Left ventricle myocardium inferior (tissue), 1 donor: Measurements from ENCODE around the gene DYNC2I2. TPM values are rescaled to one million over a fixed set of nuclear protein-coding genes. Genes with fewer than 3 reads are reported as not detected.
"Not testable (repeated sequence)": the region's sequence is repeated elsewhere in the genome, so short reads cannot be mapped to it uniquely, and the experiment has no call there.

Experiments
- DNase-seq: peaks from one replicate; pipeline ENCODE4 v3.0.0-alpha.2; 2020
- H3K27ac ChIP-seq: fragments of 200-600 bp; replicated peaks from 2 replicates; pipeline ENCODE4 v1.8.0; 2021
- H3K27me3 ChIP-seq: fragments of 200-600 bp; 2 replicates; pipeline ENCODE4 v1.8.0; 2021; ENCODE audit warnings: low read depth
- H3K36me3 ChIP-seq: fragments of 200-600 bp; 2 replicates; pipeline ENCODE4 v1.8.0; 2021
- H3K4me1 ChIP-seq: fragments of 200-600 bp; 2 replicates; pipeline ENCODE4 v1.8.0; 2021
- H3K4me3 ChIP-seq: fragments of 200-600 bp; 2 replicates; pipeline ENCODE4 v1.8.0; 2021; ENCODE audit warnings: mild to moderate bottlenecking, moderate library complexity
- H3K9me3 ChIP-seq: fragments of 200-600 bp; replicated peaks from 2 replicates; pipeline ENCODE4 v1.8.0; 2021
- CTCF ChIP-seq: fragments of 200-600 bp; IDR thresholded peaks from 2 replicates; pipeline ENCODE4 v1.8.0; 2021; ENCODE audit warnings: antibody characterized with exemption, mild to moderate bottlenecking, borderline replicate concordance
- intact Hi-C: fragments of 100-400 bp; cut with micrococcal nuclease; formaldehyde crosslinking; loops from one replicate; pipeline ENCODE4 v1.11.0; 2022
- total RNA-seq: library from RNA; stranded (reverse); fragmentation: NEBNext Ultra II Directional; extraction: Animal tissue kit (Norgen Biotek cat#: 25700); gene quantifications from one replicate; pipeline ENCODE4 v1.2.1, GENCODE V29; 2021
- donor health status: DM: no; HTN: yes; CAD: no; lungs with severe emphysema.

The DYNC2I2 gene
- total RNA-seq, 1 donor from 2014 or later: 32.7 TPM

- peaks cover 19% of the 10 kb centered on the region for H3K4me1 ChIP-seq
- no peak overlapping the region for H3K27ac ChIP-seq
- DNase-seq: no peak
- no peaks in the 10 kb centered on the region for H3K27me3 ChIP-seq
- peaks cover 38% of the 10 kb centered on the region for H3K36me3 ChIP-seq
- no peaks in the 10 kb centered on the region for H3K9me3 ChIP-seq
- TF ChIP-seq CTCF: no peak
- no peak overlapping the region for H3K4me3 ChIP-seq
- intact Hi-C loops: no loop called here
Observed at GRCh38 chr9:128694344-128694743, 37.7 kb upstream of the DYNC2I2 start.

GRCh38 chr9:128693738-128694137 is 37.1 kb upstream of the DYNC2I2 start:
- H3K27ac ChIP-seq, H3K27me3 ChIP-seq, H3K9me3 ChIP-seq, intact Hi-C loops, DNase-seq, H3K4me3 ChIP-seq: not testable (repeated sequence)
- Histone ChIP-seq H3K4me1 (peaks cover 19% of the 10 kb centered on the region), H3K36me3 (peaks cover 38% of the 10 kb centered on the region)

GRCh38 chr9:128690684-128691034 is 34.0 kb upstream of the DYNC2I2 start:
- Histone ChIP-seq H3K4me1 (peaks cover 30% of the 10 kb centered on the region), H3K36me3 (peaks cover 38% of the 10 kb centered on the region), H3K27me3 (no peaks in the 10 kb centered on the region), H3K27ac (peak overlapping the region; percentile 98), H3K4me3 (peak overlapping the region; percentile 81), H3K9me3 (no peaks in the 10 kb centered on the region)
- no peak for DNase-seq
- intact Hi-C loops: no loop called here
- TF ChIP-seq CTCF: no peak

- no peak for DNase-seq
- Histone ChIP-seq H3K4me3 (peak overlapping the region; percentile 81), H3K27ac (peak overlapping the region; percentile 98), H3K27me3 (no peaks in the 10 kb centered on the region), H3K9me3 (no peaks in the 10 kb centered on the region), H3K4me1 (peaks cover 33% of the 10 kb centered on the region), H3K36me3 (peaks cover 38% of the 10 kb centered on the region)
- no peak for TF ChIP-seq CTCF
- intact Hi-C loops: no loop called here
Observed at GRCh38 chr9:128689820-128690683, 33.4 kb upstream of the DYNC2I2 start.

GRCh38 chr9:128689293-128689774 is 32.7 kb upstream of the DYNC2I2 start:
- peak; percentile 67 for DNase-seq
- peak overlapping the region; percentile 81 for H3K4me3 ChIP-seq
- H3K9me3 ChIP-seq: no peaks in the 10 kb centered on the region
- H3K4me1 ChIP-seq: peaks cover 40% of the 10 kb centered on the region
- TF ChIP-seq CTCF: no peak
- no peaks in the 10 kb centered on the region for H3K27me3 ChIP-seq
- H3K27ac ChIP-seq: peak overlapping the region; percentile 98
- intact Hi-C loops: no loop called here
- peaks cover 32% of the 10 kb centered on the region for H3K36me3 ChIP-seq
